A673 (cell line): ENCODE data around the gene TOGARAM1. TPM values are rescaled to one million over a fixed set of nuclear protein-coding genes. Genes with fewer than 3 reads are reported as not detected.

Experiments used
- BruUV-seq: library from RNA; stranded (reverse); fragments of 400-500 nt; replicated peaks from 2 replicates; lab custom pipeline; 2021; lab: Mats Ljungman, UMichigan
- CTCF ChIA-PET: fragments of 300-600 bp; sonication (Branson Sonifier 250); formaldehyde crosslinking; loops from one replicate; lab custom pipeline; 2022; ENCODE audit warnings: antibody characterized with exemption; lab: Charles Lee
- POLR2A ChIA-PET: fragments of 300-600 bp; sonication (Branson Sonifier 250); formaldehyde crosslinking; loops from one replicate; lab custom pipeline; 2022; ENCODE audit warnings: antibody characterized with exemption; ENCODE audit not compliant: low non-redundant PET; lab: Charles Lee
- DNase-seq: peaks from one replicate; pipeline ENCODE4 v3.0.0-alpha.2; 2015; ENCODE audit warnings: low spot score
- H3K27ac ChIP-seq: fragments of 200-600 bp; sonication (generic); 2 replicates; pipeline ENCODE4 v1.5.1; 2016; ENCODE audit warnings: mixed run types, low read depth, mild to moderate bottlenecking, mixed read lengths, antibody characterized with exemption, low read length; ENCODE audit not compliant: poor library complexity, severe bottlenecking
- H3K27me3 ChIP-seq: fragments of 200-600 bp; sonication (generic); replicated peaks from 2 replicates; pipeline ENCODE4 v1.6.1; 2017; ENCODE audit warnings: mixed run types, low read depth, mild to moderate bottlenecking, mixed read lengths, antibody characterized with exemption, low read length; ENCODE audit not compliant: insufficient read depth, poor library complexity
- H3K36me3 ChIP-seq: fragments of 200-600 bp; sonication (generic); 2 replicates; pipeline ENCODE4 v1.6.1; 2016; ENCODE audit warnings: mixed run types, mild to moderate bottlenecking, mixed read lengths, antibody characterized with exemption, low read length; ENCODE audit not compliant: insufficient read depth, poor library complexity, severe bottlenecking
- H3K4me1 ChIP-seq: fragments of 200-600 bp; sonication (generic); 2 replicates; pipeline ENCODE4 v1.6.1; 2017; ENCODE audit warnings: mixed run types, mild to moderate bottlenecking, mixed read lengths, antibody characterized with exemption, low read length; ENCODE audit not compliant: insufficient read depth, poor library complexity, severe bottlenecking
- H3K4me3 ChIP-seq: fragments of 200-600 bp; sonication (generic); 2 replicates; pipeline ENCODE4 v1.5.1; 2016; ENCODE audit warnings: low read depth, mixed run types, mild to moderate bottlenecking, mixed read lengths, low read length; ENCODE audit not compliant: poor library complexity, severe bottlenecking
- H3K9me3 ChIP-seq: fragments of 200-600 bp; sonication (generic); 2 replicates; pipeline ENCODE4 v1.6.1; 2016; ENCODE audit warnings: mixed run types, low read depth, mild to moderate bottlenecking, mixed read lengths, antibody characterized with exemption, low read length; ENCODE audit not compliant: poor library complexity, severe bottlenecking
- EZH2 ChIP-seq: fragments of 200-600 bp; sonication (generic); IDR thresholded peaks from 2 replicates; pipeline ENCODE4 v1.6.1; 2017; ENCODE audit warnings: borderline replicate concordance, low read depth, mild to moderate bottlenecking, mixed read lengths, antibody characterized with exemption, low read length; ENCODE audit not compliant: poor library complexity, severe bottlenecking
- intact Hi-C: fragments of 100-400 bp; cut with micrococcal nuclease; formaldehyde crosslinking; loops from one replicate; pipeline ENCODE4 v1.10.0; 2022; ENCODE audit not compliant: unreplicated experiment
- total RNA-seq: library from RNA; stranded (reverse); gene quantifications from 2 replicates; pipeline ENCODE4 v1.2.3, GENCODE V29; 2021
- TF ChIP-seq, protein P1 (sequence below): fragments of 300-800, 200-600 bp; sonication (generic); conservative IDR thresholded peaks from 2 replicates; pipeline ENCODE4 v1.5.1; 2017; ENCODE audit warnings: low read depth, mild to moderate bottlenecking, antibody characterized with exemption, low read length, moderate library complexity, mixed read lengths

Gene TOGARAM1
- total RNA-seq, 1 experiment from 2014 or later: 18.5 TPM

DNA sequence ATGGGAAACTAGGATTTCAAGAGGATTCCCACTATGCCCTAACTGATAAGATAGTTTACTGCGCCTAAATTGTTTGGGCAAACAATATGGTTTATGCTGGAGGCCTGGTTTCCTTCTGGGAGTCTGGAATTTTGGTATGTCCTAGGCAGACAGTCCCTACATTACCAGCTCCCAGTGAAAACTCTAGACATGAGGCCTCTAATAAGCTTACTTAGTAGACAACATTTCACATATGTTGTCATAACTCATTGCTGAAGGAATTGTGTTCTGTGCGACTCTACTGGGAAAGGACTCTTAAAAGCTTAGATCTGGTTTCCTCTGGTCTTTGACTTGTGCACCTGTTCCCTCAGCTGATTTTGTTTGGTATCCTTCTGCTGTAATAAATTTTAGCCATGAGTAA is 104.0 kb downstream of the TOGARAM1 start:
- Histone ChIP-seq H3K9me3 (no peaks in the 10 kb centered on the region), H3K4me1 (no peaks in the 10 kb centered on the region), H3K27me3 (no peaks in the 10 kb centered on the region), H3K36me3 (no peaks in the 10 kb centered on the region), H3K4me3 (no peak overlapping the region), H3K27ac (no peak overlapping the region)
- TF ChIP-seq, protein P1, sequence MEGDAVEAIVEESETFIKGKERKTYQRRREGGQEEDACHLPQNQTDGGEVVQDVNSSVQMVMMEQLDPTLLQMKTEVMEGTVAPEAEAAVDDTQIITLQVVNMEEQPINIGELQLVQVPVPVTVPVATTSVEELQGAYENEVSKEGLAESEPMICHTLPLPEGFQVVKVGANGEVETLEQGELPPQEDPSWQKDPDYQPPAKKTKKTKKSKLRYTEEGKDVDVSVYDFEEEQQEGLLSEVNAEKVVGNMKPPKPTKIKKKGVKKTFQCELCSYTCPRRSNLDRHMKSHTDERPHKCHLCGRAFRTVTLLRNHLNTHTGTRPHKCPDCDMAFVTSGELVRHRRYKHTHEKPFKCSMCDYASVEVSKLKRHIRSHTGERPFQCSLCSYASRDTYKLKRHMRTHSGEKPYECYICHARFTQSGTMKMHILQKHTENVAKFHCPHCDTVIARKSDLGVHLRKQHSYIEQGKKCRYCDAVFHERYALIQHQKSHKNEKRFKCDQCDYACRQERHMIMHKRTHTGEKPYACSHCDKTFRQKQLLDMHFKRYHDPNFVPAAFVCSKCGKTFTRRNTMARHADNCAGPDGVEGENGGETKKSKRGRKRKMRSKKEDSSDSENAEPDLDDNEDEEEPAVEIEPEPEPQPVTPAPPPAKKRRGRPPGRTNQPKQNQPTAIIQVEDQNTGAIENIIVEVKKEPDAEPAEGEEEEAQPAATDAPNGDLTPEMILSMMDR: no peak
- TF ChIP-seq EZH2: no peak
- BruUV-seq: no TSS peak
- ChIA-PET CTCF (no interaction called here), POLR2A (no interaction called here)
- intact Hi-C loops: no loop called here
- no peak for DNase-seq

DNA sequence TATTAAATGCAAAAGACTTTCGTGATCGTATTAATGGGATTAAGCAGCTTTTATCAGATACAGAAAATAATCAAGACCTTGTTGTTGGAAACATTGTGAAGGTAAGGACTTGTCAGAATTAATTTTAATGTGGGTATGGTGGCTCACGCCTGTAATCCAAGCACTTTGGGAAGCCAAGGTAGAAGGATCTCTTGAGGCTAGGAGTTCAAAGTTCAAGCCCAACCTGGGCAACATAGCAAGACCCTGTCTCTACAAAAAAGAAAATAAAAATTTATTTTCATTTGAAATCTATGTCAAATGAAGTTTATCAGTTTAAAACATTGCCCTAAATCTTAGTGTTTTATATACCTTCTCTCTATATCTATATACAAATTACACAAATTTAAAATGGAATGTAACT is 104.7 kb downstream of the TOGARAM1 start:
- no TSS peak for BruUV-seq
- no peak for TF ChIP-seq EZH2
- TF ChIP-seq, protein P1: no peak
- no peaks in the 10 kb centered on the region for H3K9me3 ChIP-seq
- ChIA-PET POLR2A (no interaction called here), CTCF (no interaction called here)
- no peak overlapping the region for H3K27ac ChIP-seq
- intact Hi-C loops: no loop called here
- H3K27me3 ChIP-seq: no peaks in the 10 kb centered on the region
- DNase-seq: no peak
- H3K4me1 ChIP-seq: no peaks in the 10 kb centered on the region
- no peaks in the 10 kb centered on the region for H3K36me3 ChIP-seq
- no peak overlapping the region for H3K4me3 ChIP-seq

DNA sequence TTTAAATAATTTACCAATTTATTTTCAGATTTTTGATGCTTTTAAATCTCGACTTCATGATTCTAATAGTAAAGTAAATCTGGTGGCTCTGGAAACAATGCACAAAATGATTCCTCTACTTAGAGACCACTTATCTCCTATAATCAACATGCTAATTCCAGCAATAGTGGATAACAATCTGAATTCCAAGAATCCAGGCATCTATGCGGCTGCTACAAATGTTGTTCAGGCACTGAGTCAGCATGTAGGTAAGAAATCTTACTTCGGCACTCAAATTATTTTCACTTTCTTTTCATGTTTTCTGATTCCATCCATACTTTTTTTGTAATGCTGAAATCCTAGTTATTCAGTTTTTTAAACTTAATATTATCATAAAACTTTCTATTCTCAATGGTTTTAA is 106.4 kb downstream of the TOGARAM1 start:
- no TSS peak for BruUV-seq
- H3K36me3 ChIP-seq: no peaks in the 10 kb centered on the region
- CTCF ChIA-PET: no interaction called here
- intact Hi-C loops: no loop called here
- no peak for DNase-seq
- POLR2A ChIA-PET: no interaction called here
- TF ChIP-seq, protein P1: no peak
- no peak for TF ChIP-seq EZH2
- no peaks in the 10 kb centered on the region for H3K9me3 ChIP-seq
- no peaks in the 10 kb centered on the region for H3K27me3 ChIP-seq
- H3K4me3 ChIP-seq: no peak overlapping the region
- H3K4me1 ChIP-seq: no peaks in the 10 kb centered on the region
- no peak overlapping the region for H3K27ac ChIP-seq
